ENCODE data around the gene KDELR3.

Gene KDELR3

DNA sequence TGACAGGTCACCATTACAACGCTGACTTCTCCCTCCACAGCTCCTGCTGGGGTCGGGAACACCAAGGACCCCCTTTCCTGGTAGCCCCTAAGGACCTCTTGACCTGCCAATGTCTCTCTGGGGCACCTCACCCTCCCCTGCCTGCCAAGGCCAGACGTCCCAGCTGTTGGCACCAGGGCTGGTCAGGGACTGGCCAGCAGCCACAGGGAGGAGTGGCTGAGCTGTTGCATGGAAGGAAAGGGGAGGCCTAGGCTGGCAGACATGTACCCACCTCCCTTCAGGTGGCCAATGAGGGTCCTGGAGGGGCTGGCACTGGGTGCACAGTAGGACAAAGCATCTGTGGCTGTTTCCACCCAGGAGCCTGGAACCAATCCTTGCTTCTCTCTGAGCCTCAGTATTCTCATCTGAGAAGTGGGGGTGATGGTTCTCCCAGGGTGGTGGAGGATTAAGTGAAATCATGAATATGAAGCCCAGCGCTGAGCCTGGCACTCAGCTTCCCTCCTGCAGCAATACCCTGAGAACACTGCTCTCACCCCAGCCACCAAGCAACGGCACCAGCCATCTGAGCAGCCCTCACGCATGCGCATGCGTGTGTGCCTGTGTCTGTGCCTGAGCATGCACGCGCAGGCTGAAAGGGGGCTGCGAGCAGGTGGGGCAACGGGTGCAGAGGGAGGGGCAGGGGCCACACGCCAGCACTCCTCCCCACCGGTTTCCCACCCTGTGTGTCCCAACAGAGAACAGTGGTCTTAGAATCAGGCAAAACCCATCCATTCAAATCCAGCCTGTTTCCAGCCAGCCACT, 18.8 kb upstream of the KDELR3 start:
- no peak for DNase-seq (ENCODE audit: insufficient read length, low spot score)
- no peak for FAIRE-seq
- TF ChIP-seq TAF1 (IDR thresholded peaks at IDR 0.05; ENCODE audit: low read depth, low read length) (no peak), POU2F2 (IDR thresholded peaks at IDR 0.05; ENCODE audit: low read depth, low read length) (no peak), SPI1 (IDR thresholded peaks at IDR 0.05; ENCODE audit: low read depth, low read length) (no peak), POLR2A (IDR thresholded peaks at IDR 0.05; ENCODE audit: low read depth, low read length) (no peak), POLR2AphosphoS5 (IDR thresholded peaks at IDR 0.05; ENCODE audit: low read depth, low read length) (no peak), PAX5 (IDR thresholded peaks at IDR 0.05; ENCODE audit: insufficient read depth, low read length, severe bottlenecking) (no peak)

DNA sequence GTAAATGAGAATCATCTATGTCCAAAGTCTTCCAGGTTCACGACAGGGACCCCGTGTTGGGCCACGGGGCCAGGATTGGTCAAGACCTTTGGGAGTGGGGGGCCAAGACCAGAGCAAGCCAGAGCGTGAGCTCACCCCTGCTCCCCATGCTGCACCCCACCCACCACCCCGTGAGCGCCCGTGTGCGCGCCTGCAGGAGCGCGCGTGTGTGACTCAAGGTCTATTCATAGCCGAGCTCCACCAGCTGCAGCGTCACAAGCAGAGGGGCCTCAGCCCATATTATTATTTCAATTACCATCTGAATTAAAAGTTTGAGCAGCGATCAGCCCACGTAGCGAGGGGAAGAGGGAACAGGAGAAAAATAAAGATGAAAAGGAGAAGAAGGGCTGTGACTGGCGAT, 18.1 kb upstream of the KDELR3 start:
- no peak for TF ChIP-seq POU2F2 (IDR thresholded peaks at IDR 0.05; ENCODE audit: low read depth, low read length)
- no peak for TF ChIP-seq TAF1 (IDR thresholded peaks at IDR 0.05; ENCODE audit: low read depth, low read length)
- TF ChIP-seq POLR2AphosphoS5 (IDR thresholded peaks at IDR 0.05; ENCODE audit: low read depth, low read length): no peak
- no peak for TF ChIP-seq PAX5 (IDR thresholded peaks at IDR 0.05; ENCODE audit: insufficient read depth, low read length, severe bottlenecking)
- TF ChIP-seq SPI1 (IDR thresholded peaks at IDR 0.05; ENCODE audit: low read depth, low read length): no peak
- TF ChIP-seq POLR2A (IDR thresholded peaks at IDR 0.05; ENCODE audit: low read depth, low read length): no peak
- FAIRE-seq (no peak), DNase-seq (ENCODE audit: insufficient read length, low spot score) (no peak)

GRCh38 chr22:38450234-38450797, 17.6 kb upstream of the KDELR3 start:
- TF ChIP-seq TAF1 (IDR thresholded peaks at IDR 0.05; ENCODE audit: low read depth, low read length) (no peak), SPI1 (IDR thresholded peaks at IDR 0.05; ENCODE audit: low read depth, low read length) (no peak), POU2F2 (IDR thresholded peaks at IDR 0.05; ENCODE audit: low read depth, low read length) (no peak), POLR2AphosphoS5 (IDR thresholded peaks at IDR 0.05; ENCODE audit: low read depth, low read length) (no peak), POLR2A (IDR thresholded peaks at IDR 0.05; ENCODE audit: low read depth, low read length) (no peak)
- no peak for DNase-seq (ENCODE audit: insufficient read length, low spot score)
- no peak for FAIRE-seq

DNA sequence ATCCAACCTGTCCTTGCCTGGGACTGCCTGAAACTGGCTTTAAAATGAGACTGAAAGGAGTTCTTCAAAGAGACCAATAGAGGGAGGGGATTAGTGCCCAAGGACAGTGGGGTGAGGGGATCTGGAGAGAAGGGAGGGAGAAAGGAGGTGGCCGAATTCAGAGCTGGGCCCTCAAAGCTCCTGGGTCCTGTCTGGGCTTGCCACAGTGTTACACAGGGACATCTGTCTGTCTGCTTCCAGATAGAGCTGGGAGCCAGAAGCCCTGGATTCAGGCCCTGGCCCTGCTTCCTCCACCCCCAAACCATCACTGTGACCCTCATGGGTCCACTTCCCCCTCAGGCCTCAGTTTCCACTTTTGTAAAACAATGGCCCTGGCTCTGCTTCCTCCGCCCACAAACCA, 16.5 kb upstream of the KDELR3 start:
- FAIRE-seq: no peak
- TF ChIP-seq POLR2A (IDR thresholded peaks at IDR 0.05; ENCODE audit: low read depth, low read length) (no peak), POU2F2 (IDR thresholded peaks at IDR 0.05; ENCODE audit: low read depth, low read length) (no peak), TAF1 (IDR thresholded peaks at IDR 0.05; ENCODE audit: low read depth, low read length) (no peak), PAX5 (IDR thresholded peaks at IDR 0.05; ENCODE audit: insufficient read depth, low read length, severe bottlenecking) (no peak), SPI1 (IDR thresholded peaks at IDR 0.05; ENCODE audit: low read depth, low read length) (no peak), POLR2AphosphoS5 (IDR thresholded peaks at IDR 0.05; ENCODE audit: low read depth, low read length) (no peak)
- DNase-seq (ENCODE audit: insufficient read length, low spot score): no peak

DNA sequence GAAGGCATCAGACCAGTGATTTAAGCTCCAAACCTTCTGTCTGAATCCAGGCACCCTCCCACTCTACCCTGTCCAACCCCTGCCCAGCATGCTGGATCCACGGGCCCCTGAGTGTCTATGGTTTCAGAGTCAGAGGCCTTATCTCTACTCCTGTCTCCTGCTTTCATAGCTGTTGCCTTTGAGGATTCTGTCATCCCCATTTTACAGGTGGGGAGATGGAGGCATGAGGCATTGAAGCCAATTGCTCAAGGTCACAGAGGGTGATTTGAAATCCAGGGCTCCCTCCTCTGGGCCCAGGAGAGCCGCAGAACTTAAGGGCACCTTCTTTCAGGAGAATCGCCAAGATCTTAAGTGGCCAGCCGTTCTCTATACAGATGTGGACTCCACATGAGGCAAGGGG, 16.0 kb upstream of the KDELR3 start:
- FAIRE-seq: no peak
- TF ChIP-seq POU2F2 (IDR thresholded peaks at IDR 0.05; ENCODE audit: low read depth, low read length) (no peak), TAF1 (IDR thresholded peaks at IDR 0.05; ENCODE audit: low read depth, low read length) (no peak), POLR2A (IDR thresholded peaks at IDR 0.05; ENCODE audit: low read depth, low read length) (no peak)
- no peak for DNase-seq (ENCODE audit: insufficient read length, low spot score)

- DNase-seq (ENCODE audit: insufficient read length, low spot score): no peak
- no peak for FAIRE-seq
- no peak for TF ChIP-seq POU2F2 (IDR thresholded peaks at IDR 0.05; ENCODE audit: low read depth, low read length)
- no peak for TF ChIP-seq POLR2AphosphoS5 (IDR thresholded peaks at IDR 0.05; ENCODE audit: low read depth, low read length)
- TF ChIP-seq PAX5 (IDR thresholded peaks at IDR 0.05; ENCODE audit: insufficient read depth, low read length, severe bottlenecking): no peak
- TF ChIP-seq TAF1 (IDR thresholded peaks at IDR 0.05; ENCODE audit: low read depth, low read length): no peak
- no peak for TF ChIP-seq SPI1 (IDR thresholded peaks at IDR 0.05; ENCODE audit: low read depth, low read length)
- no peak for TF ChIP-seq POLR2A (IDR thresholded peaks at IDR 0.05; ENCODE audit: low read depth, low read length)
Observed at GRCh38 chr22:38452373-38453065, 15.4 kb upstream of the KDELR3 start.

- DNase-seq (ENCODE audit: insufficient read length, low spot score): no peak
- no peak for TF ChIP-seq PAX5 (IDR thresholded peaks at IDR 0.05; ENCODE audit: insufficient read depth, low read length, severe bottlenecking)
- TF ChIP-seq TAF1 (IDR thresholded peaks at IDR 0.05; ENCODE audit: low read depth, low read length): no peak
- no peak for TF ChIP-seq POU2F2 (IDR thresholded peaks at IDR 0.05; ENCODE audit: low read depth, low read length)
- TF ChIP-seq SPI1 (IDR thresholded peaks at IDR 0.05; ENCODE audit: low read depth, low read length): no peak
- TF ChIP-seq POLR2A (IDR thresholded peaks at IDR 0.05; ENCODE audit: low read depth, low read length): no peak
- no peak for TF ChIP-seq POLR2AphosphoS5 (IDR thresholded peaks at IDR 0.05; ENCODE audit: low read depth, low read length)
- no peak for FAIRE-seq
Observed at GRCh38 chr22:38453066-38453672, 14.7 kb upstream of the KDELR3 start.

GRCh38 chr22:38453996-38454352, 13.9 kb upstream of the KDELR3 start:
- DNase-seq (ENCODE audit: insufficient read length, low spot score) (no peak), FAIRE-seq (no peak)
- TF ChIP-seq TAF1 (IDR thresholded peaks at IDR 0.05; ENCODE audit: low read depth, low read length) (no peak), POLR2AphosphoS5 (IDR thresholded peaks at IDR 0.05; ENCODE audit: low read depth, low read length) (no peak), POU2F2 (IDR thresholded peaks at IDR 0.05; ENCODE audit: low read depth, low read length) (no peak), SPI1 (IDR thresholded peaks at IDR 0.05; ENCODE audit: low read depth, low read length) (no peak), PAX5 (IDR thresholded peaks at IDR 0.05; ENCODE audit: insufficient read depth, low read length, severe bottlenecking) (no peak), POLR2A (IDR thresholded peaks at IDR 0.05; ENCODE audit: low read depth, low read length) (no peak)
